ENCODE measurements around the gene NDUFA11. TPM values are rescaled to one million over a fixed set of nuclear protein-coding genes. Genes with fewer than 3 reads are reported as not detected.

Gene NDUFA11
- total RNA-seq, 2 experiments from 2014 or later: 280 to 293 TPM

DNA sequence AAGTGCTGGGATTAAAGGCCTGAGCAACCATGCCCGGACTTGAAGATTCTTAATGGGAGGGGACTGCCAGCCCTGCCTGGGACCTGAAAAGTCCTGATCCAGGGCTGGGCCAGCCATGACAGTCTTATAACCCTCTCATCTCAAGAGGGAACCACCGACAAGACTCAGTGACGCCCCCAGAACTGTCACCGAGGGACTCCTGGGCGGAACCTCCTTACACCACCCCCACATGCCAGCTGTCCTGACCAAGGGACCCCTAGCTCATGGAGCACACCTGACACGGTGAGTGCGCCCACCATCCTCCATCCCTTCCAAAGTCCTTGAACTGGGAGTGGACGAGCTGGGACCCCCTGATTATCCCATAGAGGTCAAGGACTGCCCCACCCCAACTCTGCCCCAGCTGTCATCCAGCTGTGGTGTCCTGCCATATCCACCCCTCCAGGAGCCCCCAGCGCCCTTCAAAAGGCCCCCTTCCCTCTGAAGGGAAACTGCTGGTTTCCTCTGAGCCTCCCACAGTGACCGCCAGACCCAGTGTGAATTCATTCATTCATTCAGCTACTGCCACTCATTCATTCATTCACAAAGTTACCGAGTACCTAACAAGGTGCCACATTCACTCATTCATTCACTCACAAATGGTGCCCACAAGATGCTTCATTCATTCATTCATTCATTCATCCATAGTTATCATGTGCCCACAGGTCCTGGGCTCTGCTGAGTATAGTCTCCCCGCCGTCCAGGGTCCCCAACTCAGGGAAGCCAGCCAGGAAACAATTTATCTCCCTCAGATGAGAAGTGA lies 3.7 kb downstream of the NDUFA11 start:
- Histone ChIP-seq H3K79me2 (ENCODE audit: insufficient read depth, low read depth, low read length) (peaks cover 45% of the 10 kb centered on the region), H3K4me2 (ENCODE audit: low read length) (no peak overlapping the region), H3K9me2 (ENCODE audit: insufficient read depth, low read length) (no peaks in the 10 kb centered on the region), H3K36me3 (ENCODE audit: insufficient read depth, low read length) (peaks cover 44% of the 10 kb centered on the region), H3K27ac (ENCODE audit: low read depth, low read length, poor library complexity, severe bottlenecking) (no peak overlapping the region), H3K9me3 (ENCODE audit: low read length) (no peaks in the 10 kb centered on the region), H3K4me1 (ENCODE audit: insufficient read depth, low read length, poor library complexity, severe bottlenecking) (peaks cover 12% of the 10 kb centered on the region), H3K4me3 (ENCODE audit: low read depth, low read length, poor library complexity, severe bottlenecking) (no peak overlapping the region), H4K20me1 (ENCODE audit: insufficient read depth, low read length) (no peaks in the 10 kb centered on the region), H2AFZ (ENCODE audit: low read length) (no peak overlapping the region)
- intact Hi-C loops (cut with micrococcal nuclease; ENCODE audit: unreplicated experiment): loop anchor here (5.0 to 10.0 kb wide), 2 partner anchors 52 to 125 kb away; no protein-coding TSS in a partner anchor
- BruUV-seq (replicated peaks): no TSS peak
- ChIA-PET POLR2A (no interaction called here), CTCF (ENCODE audit: unreplicated experiment) (no interaction called here)
- no peak for TF ChIP-seq EZH2phosphoT487 (IDR thresholded peaks at IDR 0.05; ENCODE audit: borderline replicate concordance, low read depth, low read length)
- TF ChIP-seq, protein P1, sequence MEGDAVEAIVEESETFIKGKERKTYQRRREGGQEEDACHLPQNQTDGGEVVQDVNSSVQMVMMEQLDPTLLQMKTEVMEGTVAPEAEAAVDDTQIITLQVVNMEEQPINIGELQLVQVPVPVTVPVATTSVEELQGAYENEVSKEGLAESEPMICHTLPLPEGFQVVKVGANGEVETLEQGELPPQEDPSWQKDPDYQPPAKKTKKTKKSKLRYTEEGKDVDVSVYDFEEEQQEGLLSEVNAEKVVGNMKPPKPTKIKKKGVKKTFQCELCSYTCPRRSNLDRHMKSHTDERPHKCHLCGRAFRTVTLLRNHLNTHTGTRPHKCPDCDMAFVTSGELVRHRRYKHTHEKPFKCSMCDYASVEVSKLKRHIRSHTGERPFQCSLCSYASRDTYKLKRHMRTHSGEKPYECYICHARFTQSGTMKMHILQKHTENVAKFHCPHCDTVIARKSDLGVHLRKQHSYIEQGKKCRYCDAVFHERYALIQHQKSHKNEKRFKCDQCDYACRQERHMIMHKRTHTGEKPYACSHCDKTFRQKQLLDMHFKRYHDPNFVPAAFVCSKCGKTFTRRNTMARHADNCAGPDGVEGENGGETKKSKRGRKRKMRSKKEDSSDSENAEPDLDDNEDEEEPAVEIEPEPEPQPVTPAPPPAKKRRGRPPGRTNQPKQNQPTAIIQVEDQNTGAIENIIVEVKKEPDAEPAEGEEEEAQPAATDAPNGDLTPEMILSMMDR (conservative IDR thresholded peaks at IDR 0.05; ENCODE audit: low read length): no peak
- no peak for DNase-seq (ENCODE audit: low spot score)

DNA sequence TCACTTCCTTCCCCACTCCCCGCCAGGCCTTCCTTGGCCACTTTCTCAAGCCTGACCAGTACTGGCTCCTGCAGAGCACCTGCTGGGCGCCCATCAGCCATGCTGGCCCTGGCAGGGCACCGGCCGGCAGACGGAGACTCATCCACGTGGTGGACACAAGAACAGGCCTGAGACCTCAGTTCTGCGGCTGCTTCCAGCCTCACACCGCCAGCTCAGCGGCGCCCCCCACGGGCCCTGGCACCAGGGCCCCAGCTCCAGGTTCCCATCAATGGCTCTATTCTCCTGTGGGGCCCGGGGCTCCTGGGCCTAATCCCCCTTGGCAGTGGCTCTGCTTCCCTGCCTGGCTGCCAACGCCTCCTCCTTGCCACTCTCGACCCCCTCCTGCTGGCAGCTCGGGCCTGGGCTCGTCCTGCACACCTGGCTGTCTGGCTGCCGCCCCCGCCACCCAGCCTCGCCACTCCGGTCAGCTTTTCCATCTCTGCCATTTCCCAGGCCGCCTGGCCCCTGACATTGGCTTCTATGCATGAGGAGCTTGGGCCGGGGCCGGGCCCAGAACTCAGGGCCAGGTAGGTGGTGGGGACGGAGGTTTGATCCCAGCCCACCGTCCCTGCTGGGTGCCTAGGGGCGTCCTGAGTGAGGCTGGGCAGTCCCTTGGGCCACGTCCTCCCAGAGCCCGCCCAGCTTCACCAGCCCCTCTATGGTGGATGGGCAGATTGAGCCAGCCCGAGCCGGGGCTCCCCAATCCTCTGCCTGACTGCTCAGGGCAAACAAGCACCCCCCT lies 6.2 kb downstream of the NDUFA11 start:
- peaks cover 34% of the 10 kb centered on the region for H3K79me2 ChIP-seq (ENCODE audit: insufficient read depth, low read depth, low read length)
- BruUV-seq (replicated peaks): no TSS peak
- DNase-seq (ENCODE audit: low spot score): no peak
- POLR2A ChIA-PET: no interaction called here
- H3K4me1 ChIP-seq (ENCODE audit: insufficient read depth, low read length, poor library complexity, severe bottlenecking): peaks cover 8% of the 10 kb centered on the region
- H3K4me3 ChIP-seq (ENCODE audit: low read depth, low read length, poor library complexity, severe bottlenecking): no peak overlapping the region
- intact Hi-C loops (cut with micrococcal nuclease; ENCODE audit: unreplicated experiment): no loop called here
- no peaks in the 10 kb centered on the region for H3K9me3 ChIP-seq (ENCODE audit: low read length)
- no peaks in the 10 kb centered on the region for H3K9me2 ChIP-seq (ENCODE audit: insufficient read depth, low read length)
- no peak overlapping the region for H3K27ac ChIP-seq (ENCODE audit: low read depth, low read length, poor library complexity, severe bottlenecking)
- no peak for TF ChIP-seq EZH2phosphoT487 (IDR thresholded peaks at IDR 0.05; ENCODE audit: borderline replicate concordance, low read depth, low read length)
- TF ChIP-seq, protein P1 (conservative IDR thresholded peaks at IDR 0.05; ENCODE audit: low read length): peak; percentile 61
- peaks cover 48% of the 10 kb centered on the region for H3K36me3 ChIP-seq (ENCODE audit: insufficient read depth, low read length)
- no peak overlapping the region for H2AFZ ChIP-seq (ENCODE audit: low read length)
- no peak overlapping the region for H3K4me2 ChIP-seq (ENCODE audit: low read length)
- no peaks in the 10 kb centered on the region for H4K20me1 ChIP-seq (ENCODE audit: insufficient read depth, low read length)
- CTCF ChIA-PET (ENCODE audit: unreplicated experiment): no interaction called here

All from OCI-LY7 (cell line).